HG02642 (cell line): ENCODE measurements around the gene GRIK4.

Experiments
- ATAC-seq: cut with Tn5 transposase; IDR thresholded peaks from one replicate; pipeline ENCODE4 v1.9.1; 2021; ENCODE audit warnings: mild to moderate bottlenecking; ENCODE audit not compliant: unreplicated experiment, poor library complexity

Gene GRIK4

GRCh38 chr11:120523196-120523595 lies 11.6 kb downstream of the GRIK4 start:
- ATAC-seq, result no peak

DNA sequence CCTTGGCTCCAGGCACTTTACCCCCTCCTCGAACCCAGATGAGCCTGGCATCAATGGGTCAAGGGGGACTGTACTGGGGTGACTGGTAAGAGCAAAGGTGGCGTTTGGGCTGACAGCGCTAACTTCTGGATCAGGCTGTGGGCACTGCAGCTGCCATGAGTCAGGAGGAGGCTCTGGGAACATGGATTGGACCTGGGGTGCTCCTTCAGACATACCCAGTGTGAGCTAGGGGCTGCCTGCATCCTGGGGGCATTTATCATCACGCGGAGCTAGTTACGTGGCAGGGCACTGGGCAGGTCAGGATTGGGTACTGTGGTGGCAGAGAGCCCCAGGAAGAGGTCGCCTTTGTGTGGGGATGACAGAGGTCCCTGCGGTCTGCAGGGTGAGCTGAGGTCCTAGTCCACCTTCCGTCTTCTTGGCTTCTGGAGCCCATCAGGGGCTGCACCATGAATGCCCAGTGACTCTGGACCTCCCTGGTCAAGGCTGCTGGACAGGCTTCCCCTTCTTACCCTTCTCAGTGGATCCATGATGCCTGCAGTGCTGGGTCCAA lies 13.1 kb downstream of the GRIK4 start:
- ATAC-seq, result no peak

GRCh38 chr11:120525261-120526171 lies 14.0 kb downstream of the GRIK4 start:
- no peak for ATAC-seq

- ATAC-seq, result no peak
These were observed 14.7 kb downstream of the GRIK4 start for GRCh38 chr11:120526241-120526640.

DNA sequence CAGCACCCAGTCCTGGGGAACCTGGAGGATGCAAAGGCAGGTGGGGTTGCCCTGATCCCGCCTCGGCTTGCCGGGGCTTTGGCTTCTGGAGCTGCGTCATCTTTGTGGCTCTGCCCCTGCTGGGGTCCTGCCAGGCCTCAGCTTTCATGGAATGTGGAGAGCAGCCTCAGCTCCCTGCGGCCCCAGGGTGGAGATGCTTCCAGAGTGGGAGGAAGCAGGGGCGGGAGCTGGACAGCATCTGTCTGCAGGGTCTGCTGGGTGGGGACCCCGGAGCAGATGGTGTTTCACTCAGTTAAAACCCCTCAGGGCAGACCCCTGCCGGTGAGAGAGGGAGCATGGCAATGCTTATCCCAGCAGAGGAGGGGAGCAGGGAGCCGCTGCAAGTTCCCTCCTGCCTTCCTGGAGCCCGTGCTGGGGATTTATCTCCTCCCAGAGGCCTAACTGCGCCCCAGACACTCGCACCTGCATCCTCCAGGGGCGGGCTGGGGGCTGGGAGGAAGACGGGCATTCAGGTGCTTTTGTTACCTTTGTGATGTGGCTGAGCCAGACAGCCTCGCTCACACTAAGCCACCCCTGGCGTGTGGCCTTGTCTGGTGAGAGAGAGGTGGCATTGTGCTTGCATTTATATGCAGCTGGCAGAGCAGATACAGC lies 15.7 kb downstream of the GRIK4 start:
- no peak for ATAC-seq

DNA sequence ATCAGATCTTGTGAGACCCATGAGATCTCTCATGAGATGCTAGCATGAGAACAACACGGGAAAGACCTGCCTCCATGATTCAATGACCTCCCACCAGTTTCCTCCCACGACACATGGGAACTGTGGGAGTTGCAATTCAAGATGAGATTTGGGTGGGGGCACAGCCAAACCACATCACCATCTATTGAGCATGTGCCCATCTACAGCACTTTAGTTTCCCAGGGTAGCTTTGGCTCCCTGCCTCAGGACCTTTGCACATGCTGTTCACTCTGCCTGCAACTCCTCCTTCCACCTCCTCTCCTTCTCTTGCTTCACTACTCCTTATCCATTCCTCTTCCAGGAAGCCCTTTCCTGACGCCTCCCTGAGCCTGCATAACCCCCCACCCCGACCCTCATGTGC lies 17.2 kb downstream of the GRIK4 start:
- ATAC-seq, result no peak

DNA sequence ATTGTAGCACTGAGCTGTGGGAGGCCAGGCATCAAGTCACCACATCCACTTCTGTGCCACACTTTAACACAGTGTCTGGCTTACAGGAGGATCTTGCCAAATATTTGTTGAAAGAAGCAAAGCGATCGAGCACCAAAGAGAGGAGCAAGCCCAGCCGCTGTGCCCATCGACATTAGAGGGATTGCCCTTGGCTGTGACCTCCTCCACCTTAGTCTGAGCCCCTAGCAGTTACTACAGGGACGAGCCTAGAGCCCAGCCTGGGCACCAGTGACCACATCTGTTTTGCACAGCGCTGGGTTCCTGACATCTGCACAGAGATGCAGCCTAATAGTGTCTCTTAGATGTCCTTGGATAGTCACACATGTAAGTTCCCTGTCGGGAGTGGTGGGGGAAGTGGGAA lies 17.7 kb downstream of the GRIK4 start:
- ATAC-seq, result no peak

GRCh38 chr11:120529911-120530310 lies 18.4 kb downstream of the GRIK4 start:
- no peak for ATAC-seq

DNA sequence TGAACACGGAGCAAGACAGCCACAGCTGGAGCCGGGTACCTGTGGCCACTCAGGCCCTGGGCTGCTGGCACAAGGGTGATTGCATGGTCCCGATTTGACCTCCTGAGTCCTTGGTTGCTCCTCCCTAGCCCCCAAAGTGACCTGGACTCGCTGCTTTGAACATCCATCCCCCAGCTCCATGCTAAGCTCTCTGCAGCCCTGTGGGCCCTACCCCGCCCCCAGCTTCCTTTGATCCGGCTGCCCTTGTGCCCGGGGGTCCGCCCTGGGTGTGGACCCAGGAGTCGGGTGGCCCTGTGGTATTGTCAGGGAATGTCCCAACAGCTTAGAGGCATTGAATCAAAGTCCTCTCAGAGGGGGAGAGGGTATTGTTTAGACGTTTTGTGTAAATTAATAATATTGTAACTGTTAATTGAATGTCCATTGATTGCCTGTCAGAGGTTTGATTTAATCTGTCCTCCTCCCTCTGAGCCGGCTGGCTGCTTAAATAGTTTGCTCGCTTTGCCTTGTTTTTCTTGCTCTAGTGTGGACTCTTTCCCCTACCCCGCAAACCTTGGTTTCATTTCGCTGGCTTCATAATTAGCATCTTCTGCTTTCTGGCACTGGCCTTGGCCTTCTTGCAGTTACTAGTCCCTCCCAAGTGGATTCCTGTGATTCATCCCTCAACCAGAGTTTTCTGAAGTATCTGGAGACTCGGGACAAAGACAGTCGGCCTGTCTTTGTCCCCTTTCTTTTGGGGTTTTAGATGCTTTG lies 20.7 kb downstream of the GRIK4 start:
- no peak for ATAC-seq

GRCh38 chr11:120532832-120533196 lies 21.3 kb downstream of the GRIK4 start:
- no peak for ATAC-seq

DNA sequence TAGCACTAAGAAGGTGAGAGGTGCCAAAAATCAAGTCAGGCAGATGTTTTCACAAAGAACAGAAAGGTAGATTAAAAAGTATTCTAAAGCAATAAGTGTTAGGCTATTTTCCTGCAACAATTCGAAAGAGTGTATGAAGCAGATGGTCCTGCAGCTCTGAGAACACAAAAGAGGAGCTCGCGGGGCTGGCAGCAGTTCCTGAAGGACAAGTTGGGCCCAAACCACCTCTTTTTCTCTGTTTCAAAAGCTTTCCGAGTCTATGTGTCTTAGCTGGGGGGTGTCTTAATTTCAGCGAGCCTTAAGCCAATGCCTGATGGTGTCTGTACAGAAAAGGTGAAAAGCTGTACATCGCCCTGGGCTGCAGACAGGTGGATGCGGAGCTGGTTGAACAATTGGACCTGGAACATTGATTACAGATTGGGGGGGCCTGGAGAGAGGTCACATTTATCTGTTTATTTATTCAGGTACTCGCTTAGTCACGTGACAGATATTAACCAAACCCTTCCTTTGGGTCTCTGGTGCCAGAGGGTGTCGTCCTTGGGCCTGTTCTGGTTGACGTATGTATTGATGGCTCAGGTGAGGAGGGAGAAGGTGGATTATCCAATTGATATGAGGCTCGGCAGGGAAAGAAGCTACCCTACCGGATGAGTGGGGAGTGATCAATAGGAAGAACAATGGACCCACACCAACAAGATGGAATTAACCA lies 24.7 kb downstream of the GRIK4 start:
- ATAC-seq, result no peak

DNA sequence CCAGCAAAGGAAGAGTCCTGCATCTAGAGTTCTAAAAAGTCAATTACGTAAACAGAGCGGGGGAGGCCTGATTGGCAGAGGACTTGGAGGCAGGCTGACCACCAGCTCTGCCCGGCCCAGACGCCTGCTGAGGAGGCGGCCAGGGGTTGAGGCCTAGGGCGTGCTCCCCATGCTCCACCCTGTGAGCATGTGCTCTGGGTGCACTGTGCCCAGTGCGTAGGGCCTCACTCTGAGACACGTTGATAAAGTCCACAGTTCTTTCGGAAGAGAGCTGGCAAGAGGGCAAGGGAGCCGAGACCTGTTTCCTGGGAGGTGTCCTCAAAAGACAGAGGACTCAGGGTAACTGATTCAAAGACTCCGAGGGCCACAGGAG lies 25.2 kb downstream of the GRIK4 start:
- no peak for ATAC-seq

DNA sequence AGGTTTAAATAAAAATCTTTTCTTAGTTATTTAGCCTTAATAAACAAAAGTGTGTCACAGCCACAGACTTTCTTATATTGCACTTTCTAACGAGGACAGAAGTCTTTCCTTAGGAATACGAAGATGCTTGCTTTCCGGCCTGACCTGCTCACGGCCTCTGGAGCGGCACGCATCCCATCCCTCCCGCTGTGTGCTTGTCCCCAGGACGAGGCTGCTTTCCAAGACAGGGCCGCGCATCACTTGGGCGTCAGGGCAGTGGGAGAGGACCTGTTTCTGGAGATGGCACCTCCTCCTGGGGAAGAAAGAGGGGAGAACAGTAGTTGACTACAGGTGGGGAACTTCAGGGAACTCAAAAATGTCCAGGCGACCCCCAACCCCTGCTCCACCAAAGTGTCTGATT lies 26.4 kb downstream of the GRIK4 start:
- ATAC-seq, result no peak

DNA sequence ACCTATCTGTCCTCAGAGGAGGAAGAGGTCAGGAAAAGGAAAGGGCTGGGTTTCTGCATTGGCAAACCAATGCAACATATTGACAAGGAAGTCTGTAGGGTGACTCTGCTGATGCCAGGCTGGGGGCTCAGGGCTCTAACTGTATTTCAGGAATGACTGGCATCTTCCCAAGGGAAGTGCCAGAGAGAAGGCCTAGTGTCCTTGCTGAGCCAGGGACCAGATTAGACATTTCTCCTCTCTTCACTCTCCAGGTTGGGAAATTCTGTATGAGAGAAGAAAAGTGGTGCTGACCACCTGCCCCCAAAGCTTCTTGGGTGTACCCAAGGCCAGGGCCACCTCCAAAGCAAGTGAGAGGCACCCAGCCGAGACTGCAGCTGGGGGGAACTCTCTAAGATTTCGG lies 27.2 kb downstream of the GRIK4 start:
- ATAC-seq, result no peak

- no peak for ATAC-seq
These were observed 28.3 kb downstream of the GRIK4 start for GRCh38 chr11:120539667-120540369.

DNA sequence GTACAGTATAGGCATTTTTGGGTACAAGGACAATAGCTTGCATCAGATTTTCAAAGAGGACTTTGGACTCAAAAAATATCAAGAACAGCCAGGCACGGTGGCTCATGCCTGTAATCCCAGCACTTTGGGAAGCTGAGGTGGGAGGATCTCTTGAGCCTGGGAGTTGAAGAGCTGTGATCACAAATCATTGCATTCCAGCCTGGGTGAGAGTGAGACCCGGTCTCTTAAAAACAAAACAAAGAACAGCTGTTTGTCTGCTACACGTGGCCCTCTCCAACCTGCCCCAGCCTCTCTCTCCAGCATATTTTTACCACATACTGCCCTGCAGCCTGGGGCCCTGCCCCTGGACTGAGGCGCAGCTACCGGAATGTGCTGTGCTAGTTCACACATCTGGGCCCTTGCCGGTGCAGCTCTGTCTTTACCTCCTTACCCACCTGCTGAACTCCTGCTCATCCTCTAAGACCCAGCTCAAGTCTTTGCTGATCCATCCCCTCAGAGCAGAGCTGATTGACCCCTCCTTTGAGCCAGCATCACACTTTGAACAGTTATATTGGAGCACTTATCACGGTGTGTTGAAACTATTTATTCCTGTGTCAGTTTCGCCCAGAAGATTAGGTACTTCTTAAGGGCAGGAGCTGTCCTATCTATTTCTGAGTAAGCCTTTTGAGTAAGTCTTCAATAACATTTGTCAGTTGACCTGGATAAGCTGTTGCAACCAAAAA lies 29.4 kb downstream of the GRIK4 start:
- no peak for ATAC-seq

DNA sequence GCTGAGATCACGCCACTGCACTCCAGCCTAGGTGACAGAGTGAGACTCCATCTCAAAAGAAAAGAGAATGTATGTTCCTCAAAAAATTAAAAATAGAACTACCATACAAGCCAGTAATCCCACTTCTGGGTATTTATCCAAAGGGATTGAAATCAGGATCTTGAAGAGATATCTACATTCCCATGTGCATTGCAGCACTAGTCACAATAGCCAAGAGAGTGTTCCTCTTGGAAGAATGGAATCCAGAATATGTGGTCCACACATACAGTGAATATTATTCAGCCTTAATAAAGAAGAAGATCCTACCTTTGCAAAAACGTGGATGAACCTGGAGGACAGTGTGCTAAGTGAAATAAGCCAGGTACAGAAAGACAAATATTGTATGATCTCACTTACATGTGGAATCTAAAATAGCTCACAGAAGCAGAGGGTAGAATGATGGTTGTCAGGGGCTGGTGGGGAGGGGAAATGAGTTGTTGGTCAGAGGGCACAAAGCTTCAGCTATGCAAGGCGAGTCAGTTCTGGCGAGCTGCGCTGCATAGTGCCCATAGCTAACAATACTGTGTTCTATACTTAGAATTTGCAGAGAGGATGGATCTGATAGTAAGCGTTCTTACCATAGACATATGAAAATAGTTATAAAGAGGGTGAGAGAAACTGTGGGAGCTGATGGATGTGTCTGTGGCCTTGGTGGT lies 32.1 kb downstream of the GRIK4 start:
- ATAC-seq, result no peak

GRCh38 chr11:120545813-120546212 lies 34.3 kb downstream of the GRIK4 start:
- ATAC-seq, result no peak
